Measurements from ENCODE around the gene MYO1E.

GRCh38 chr15:59160880-59161593, 211.6 kb downstream of the MYO1E start:
- TF ChIP-seq ARNTL (CRISPR knock-in tag; IDR thresholded peaks at IDR 0.05; ENCODE audit: borderline replicate concordance, low read depth) (no peak), ZNF70 (CRISPR knock-in tag; IDR thresholded peaks at IDR 0.05) (no peak), CSDC2 (CRISPR knock-in tag; IDR thresholded peaks at IDR 0.05) (no peak), RARB (CRISPR knock-in tag; IDR thresholded peaks at IDR 0.05) (no peak), GLIS3 (CRISPR knock-in tag; IDR thresholded peaks at IDR 0.05) (no peak), ESRRG (CRISPR knock-in tag; IDR thresholded peaks at IDR 0.05) (no peak), ZC3H10 (CRISPR knock-in tag; IDR thresholded peaks at IDR 0.05) (no peak), ZNF565 (CRISPR knock-in tag; conservative IDR thresholded peaks at IDR 0.05; ENCODE audit: low read depth) (no peak), CREB5 (CRISPR knock-in tag; IDR thresholded peaks at IDR 0.05; ENCODE audit: low read depth) (no peak), PATZ1 (CRISPR knock-in tag; IDR thresholded peaks at IDR 0.05; ENCODE audit: borderline replicate concordance) (no peak), ZFP3 (CRISPR knock-in tag; IDR thresholded peaks at IDR 0.05) (no peak), ZFP30 (CRISPR knock-in tag; IDR thresholded peaks at IDR 0.05) (no peak), TSHZ2 (CRISPR knock-in tag; IDR thresholded peaks at IDR 0.05) (no peak)
